ENCODE data around the gene WWOX. TPM values are rescaled to one million over a fixed set of nuclear protein-coding genes. Genes with fewer than 3 reads are reported as not detected.

WWOX gene
- total and polyA plus RNA-seq, 3 donors from 2014 or later: 20.6 to 76.7 (median 64.1) TPM

DNA sequence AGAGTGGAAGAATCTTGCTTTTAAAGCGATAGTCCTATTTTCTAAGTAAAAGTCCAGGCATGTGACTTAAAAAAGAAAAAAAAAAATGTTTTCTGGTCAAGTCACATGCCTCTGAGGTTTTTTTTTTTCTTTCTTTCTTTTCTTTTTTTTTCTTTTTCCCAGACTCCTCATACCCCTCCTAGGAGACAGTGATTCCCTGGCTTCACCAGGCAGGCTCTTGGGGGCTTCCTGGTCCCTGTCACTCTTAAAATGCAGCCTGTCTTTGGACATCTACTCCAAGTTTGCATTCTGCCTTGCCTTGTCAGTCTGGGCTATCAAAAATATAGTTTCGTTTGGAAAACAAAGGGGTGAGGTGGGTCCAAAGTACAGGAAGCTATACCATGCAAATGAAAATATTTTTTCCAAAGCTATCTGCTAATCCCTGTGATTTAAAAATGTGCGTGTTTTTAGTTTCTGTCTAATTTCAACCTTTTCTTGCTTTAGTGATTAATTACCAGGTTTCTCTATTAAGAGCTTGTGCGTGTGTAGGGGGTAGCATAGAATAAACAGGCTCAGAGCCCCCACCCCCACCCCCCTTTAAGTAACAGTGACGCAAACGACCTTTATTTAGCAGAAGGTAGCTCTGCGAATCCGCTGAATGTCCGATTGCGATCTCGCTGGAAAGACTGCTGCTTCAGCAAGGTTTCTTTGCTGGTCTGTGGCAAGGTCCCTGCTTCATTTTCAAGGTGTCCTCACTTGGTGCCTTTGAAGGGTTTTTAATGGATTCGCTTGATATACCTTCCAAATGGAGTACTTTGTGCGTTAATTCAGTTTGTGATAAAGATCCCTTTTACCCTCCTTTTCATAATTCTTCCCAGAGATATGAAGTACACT lies 510.2 kb downstream of the WWOX start:
- intact Hi-C loops (cut with DNase I; ENCODE audit: low total_unique reads): no loop called here
- Histone ChIP-seq H3K27me3 (no peaks in the 10 kb centered on the region), H3K4me3 (no peak overlapping the region), H3K27ac (peak overlapping the region in 1 of 2 donors; percentile 65), H3K4me1 (peaks cover 5% of the 10 kb centered on the region), H3K9me3 (no peaks in the 10 kb centered on the region), H3K36me3 (ENCODE audit: low read depth, missing control alignments) (no peaks in the 10 kb centered on the region)
- DNase-seq: no peak
- WGBS, 2 donors: 81% methylated on average over 13 of the region's 13 CpGs
- TF ChIP-seq, protein P1, sequence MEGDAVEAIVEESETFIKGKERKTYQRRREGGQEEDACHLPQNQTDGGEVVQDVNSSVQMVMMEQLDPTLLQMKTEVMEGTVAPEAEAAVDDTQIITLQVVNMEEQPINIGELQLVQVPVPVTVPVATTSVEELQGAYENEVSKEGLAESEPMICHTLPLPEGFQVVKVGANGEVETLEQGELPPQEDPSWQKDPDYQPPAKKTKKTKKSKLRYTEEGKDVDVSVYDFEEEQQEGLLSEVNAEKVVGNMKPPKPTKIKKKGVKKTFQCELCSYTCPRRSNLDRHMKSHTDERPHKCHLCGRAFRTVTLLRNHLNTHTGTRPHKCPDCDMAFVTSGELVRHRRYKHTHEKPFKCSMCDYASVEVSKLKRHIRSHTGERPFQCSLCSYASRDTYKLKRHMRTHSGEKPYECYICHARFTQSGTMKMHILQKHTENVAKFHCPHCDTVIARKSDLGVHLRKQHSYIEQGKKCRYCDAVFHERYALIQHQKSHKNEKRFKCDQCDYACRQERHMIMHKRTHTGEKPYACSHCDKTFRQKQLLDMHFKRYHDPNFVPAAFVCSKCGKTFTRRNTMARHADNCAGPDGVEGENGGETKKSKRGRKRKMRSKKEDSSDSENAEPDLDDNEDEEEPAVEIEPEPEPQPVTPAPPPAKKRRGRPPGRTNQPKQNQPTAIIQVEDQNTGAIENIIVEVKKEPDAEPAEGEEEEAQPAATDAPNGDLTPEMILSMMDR (IDR thresholded peaks at IDR 0.05): no peak
- no peak for TF ChIP-seq POLR2A (IDR thresholded peaks at IDR 0.05)

DNA sequence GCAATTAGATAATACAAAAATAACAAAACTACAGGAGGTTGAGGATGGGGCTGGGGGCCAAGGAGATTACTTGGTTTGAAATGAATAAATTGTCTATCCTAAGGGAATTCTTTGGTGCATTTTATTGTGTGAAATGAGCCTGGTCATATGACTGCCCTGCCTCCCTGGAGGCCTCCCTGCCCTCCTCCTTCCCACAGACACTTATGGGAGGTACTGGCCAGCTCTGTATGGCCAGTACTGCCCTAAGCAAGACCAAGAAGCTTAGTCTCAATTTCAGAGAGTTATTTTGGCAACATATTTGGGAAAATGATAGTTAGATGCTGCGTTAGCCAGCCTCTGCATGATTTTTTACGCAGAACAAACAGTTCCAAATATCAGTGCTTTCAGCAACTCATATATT lies 511.9 kb downstream of the WWOX start:
- H3K9me3 ChIP-seq: no peaks in the 10 kb centered on the region
- no peak overlapping the region for H3K4me3 ChIP-seq
- no peaks in the 10 kb centered on the region for H3K27me3 ChIP-seq
- no peaks in the 10 kb centered on the region for H3K36me3 ChIP-seq (ENCODE audit: low read depth, missing control alignments)
- 48 to 65% methylated on average over 2 of the region's 2 CpGs for WGBS, 2 donors
- DNase-seq: no peak
- H3K27ac ChIP-seq: no peak overlapping the region
- peaks cover 5% of the 10 kb centered on the region for H3K4me1 ChIP-seq
- intact Hi-C loops (cut with DNase I; ENCODE audit: low total_unique reads): no loop called here
- TF ChIP-seq, protein P1 (IDR thresholded peaks at IDR 0.05): no peak
- no peak for TF ChIP-seq POLR2A (IDR thresholded peaks at IDR 0.05)

DNA sequence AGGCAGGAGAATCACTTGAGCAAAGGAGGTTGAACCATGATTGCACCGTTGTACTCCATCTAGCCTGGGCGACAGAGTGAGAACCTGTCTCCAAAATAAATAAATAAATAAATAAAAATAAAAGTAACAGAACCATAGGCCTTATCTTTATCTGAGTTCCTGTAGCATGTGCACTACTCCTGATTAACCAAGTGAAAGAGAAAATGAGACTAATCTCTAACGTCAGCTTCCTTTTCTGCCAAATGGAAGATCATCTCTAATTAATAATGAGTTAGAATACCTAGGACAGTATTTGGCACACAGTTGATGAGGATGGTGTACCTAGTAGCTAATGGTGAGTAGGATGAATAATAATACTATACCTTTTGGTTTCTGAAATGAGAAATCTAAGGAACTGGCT lies 520.4 kb downstream of the WWOX start:
- no peak overlapping the region for H3K27ac ChIP-seq
- no peaks in the 10 kb centered on the region for H3K36me3 ChIP-seq (ENCODE audit: low read depth, missing control alignments)
- no peak for DNase-seq
- 76 to 80% methylated on average over 3 of the region's 3 CpGs for WGBS, 2 donors
- no peak overlapping the region for H3K4me3 ChIP-seq
- H3K9me3 ChIP-seq: no peaks in the 10 kb centered on the region
- intact Hi-C loops (cut with DNase I; ENCODE audit: low total_unique reads): no loop called here
- no peaks in the 10 kb centered on the region for H3K27me3 ChIP-seq
- no peaks in the 10 kb centered on the region for H3K4me1 ChIP-seq
- TF ChIP-seq, protein P1 (IDR thresholded peaks at IDR 0.05): no peak
- no peak for TF ChIP-seq POLR2A (IDR thresholded peaks at IDR 0.05)

DNA sequence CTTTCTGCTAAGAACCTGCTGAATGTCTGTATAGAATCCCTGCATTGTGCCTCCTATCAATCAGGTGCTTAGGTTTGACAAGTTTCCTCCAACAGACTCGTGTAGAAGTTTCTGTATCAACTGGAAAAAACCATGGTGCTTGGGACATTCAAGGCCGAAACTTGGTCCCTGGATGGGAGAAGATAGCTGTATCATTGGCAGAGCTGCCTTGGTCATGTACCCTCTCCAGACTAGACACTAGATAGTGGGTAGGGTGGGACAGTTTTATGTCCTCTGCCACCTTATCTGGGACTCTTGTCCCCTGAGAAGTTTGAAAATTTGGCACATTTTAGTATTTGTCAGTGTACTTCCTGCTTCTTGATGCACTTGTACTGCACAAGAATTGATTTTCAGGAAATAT lies 520.8 kb downstream of the WWOX start:
- WGBS, 2 donors: 70 to 76% methylated on average over 2 of the region's 2 CpGs

More for the DNA sequence above, 520.8 kb downstream of the WWOX start:
- DNase-seq: no peak
- no peak for TF ChIP-seq POLR2A (IDR thresholded peaks at IDR 0.05)
- TF ChIP-seq, protein P1 (IDR thresholded peaks at IDR 0.05): no peak
- Histone ChIP-seq H3K4me3 (no peak overlapping the region), H3K27me3 (no peaks in the 10 kb centered on the region), H3K27ac (no peak overlapping the region), H3K36me3 (ENCODE audit: low read depth, missing control alignments) (no peaks in the 10 kb centered on the region), H3K4me1 (no peaks in the 10 kb centered on the region), H3K9me3 (no peaks in the 10 kb centered on the region)
- intact Hi-C loops (cut with DNase I; ENCODE audit: low total_unique reads): no loop called here
